ENCODE data around the gene ZNF835. TPM values are rescaled to one million over a fixed set of nuclear protein-coding genes. Genes with fewer than 3 reads are reported as not detected.

The ZNF835 gene
- total RNA-seq, 2 experiments from 2014 or later: 1.4 to 1.7 TPM

Other genes starting within 250 kb of the ZNF835 start
- 1 to 10 TPM in 1 of 2 experiments, under 1 TPM in 1; 1.00 to 1.0 TPM for gene ZNF667, start 194.4 kb downstream of the ZNF835 start, total RNA-seq
- 1 to 10 TPM; 1.1 to 1.5 TPM for gene ZNF471, start 163.9 kb downstream of the ZNF835 start, total RNA-seq
- 1 to 10 TPM; 4.7 to 5.6 TPM for gene ZFP28, start 132.8 kb downstream of the ZNF835 start, total RNA-seq
- 1 to 10 TPM; 4.4 to 6.3 TPM for gene ZNF470, start 104.3 kb downstream of the ZNF835 start, total RNA-seq
- 1 to 10 TPM; 6.4 TPM for gene ZNF71, start 76.5 kb downstream of the ZNF835 start, total RNA-seq
- under 1 TPM; 0.20 to 0.25 TPM for gene SMIM17, start 28.6 kb downstream of the ZNF835 start, total RNA-seq
- gene PEG3, start 169.0 kb upstream of the ZNF835 start, total RNA-seq: not detected
- gene ZIM2, start 169.0 kb upstream of the ZNF835 start, total RNA-seq: not detected

All from activated CD4-positive, alpha-beta T cell treated with anti-CD3 and anti-CD28 coated beads, Interleukin-2, amount 10 ng/mL, durations not matched to agents 7 days and 5 days (primary cell).